Spinal cord (tissue), 10 donors: ENCODE measurements around the gene CDS2. TPM values are rescaled to one million over a fixed set of nuclear protein-coding genes. Genes with fewer than 3 reads are reported as not detected.
"Not testable (repeated sequence)": the region's sequence is repeated elsewhere in the genome, so short reads cannot be mapped to it uniquely, and the experiment has no call there.

Experiments used
- DNase-seq, 6 donors: peaks; one replicate each; pipeline versions ENCODE4 v3.0.0 to v3.0.0-alpha.2; 2013 to 2015; ENCODE audit warnings: low spot score in 6 of 6, low read depth in 4 of 6
- H3K27ac ChIP-seq: one replicate; pipeline ENCODE4 v1.5.1; 2013; ENCODE audit warnings: low read depth, low read length, control low read depth
- H3K27me3 ChIP-seq: one replicate; pipeline ENCODE4 v1.6.1; 2013; ENCODE audit warnings: low read length; ENCODE audit not compliant: control insufficient read depth, insufficient read depth
- H3K36me3 ChIP-seq: one replicate; pipeline ENCODE4 v1.6.1; 2013; ENCODE audit warnings: low read length; ENCODE audit not compliant: control insufficient read depth, insufficient read depth
- H3K4me1 ChIP-seq: one replicate; pipeline ENCODE4 v1.6.1; 2013; ENCODE audit warnings: low read length; ENCODE audit not compliant: control insufficient read depth, insufficient read depth
- H3K4me3 ChIP-seq: one replicate; pipeline ENCODE4 v1.5.1; 2013; ENCODE audit warnings: low read depth, low read length, control low read depth
- H3K9me3 ChIP-seq: one replicate; pipeline ENCODE4 v1.6.1; 2013; ENCODE audit warnings: low read length; ENCODE audit not compliant: control insufficient read depth, insufficient read depth
- WGBS: methylation state at CpG from one replicate; pipeline ENCODE4 v1.1.5; 2013; ENCODE audit warnings: missing lambda C conversion rate; ENCODE audit not compliant: insufficient coverage; 5-methylcytosine and 5-hydroxymethylcytosine counted together
- polyA plus RNA-seq, 2 donors: library from polyadenylated mRNA; unstranded; fragments of 120-200 nt; gene quantifications; one replicate each; pipeline ENCODE4 v1.2.1, GENCODE V29; 2013; ENCODE audit not compliant: insufficient read length in 2 of 2
- total RNA-seq, 2 donors: library from RNA; depleted of rRNA in 1 of 2; stranded (reverse); fragments of 120-200 nt in 1 of 2; fragments of >200 nt in 1 of 2; gene quantifications; one replicate each; pipeline versions ENCODE4 v1.2.3 to v1.2.4, GENCODE V29; 2013 to 2014
- donor health status: healthy.

Gene CDS2
- total and polyA plus RNA-seq, 4 donors: 38.9 to 103 (median 46.0) TPM

DNA sequence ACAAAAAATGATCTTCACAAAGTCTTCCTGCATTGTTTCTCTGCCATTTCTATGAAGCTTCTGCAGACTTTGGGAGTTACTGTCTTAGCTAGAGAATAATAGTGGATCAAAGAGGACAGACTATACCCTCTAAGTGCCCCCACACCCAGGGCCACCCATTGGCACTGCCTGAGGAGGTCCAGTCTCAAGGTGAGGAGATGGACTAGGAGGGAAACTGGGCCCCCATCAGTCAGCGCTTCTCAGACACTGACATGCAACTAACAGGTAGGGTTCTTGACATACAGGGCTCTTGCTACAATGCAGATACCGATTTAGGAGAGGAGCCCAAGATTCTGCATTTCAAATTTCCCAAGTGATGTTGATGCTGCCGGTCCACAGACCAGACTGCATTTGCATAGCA lies 31.4 kb upstream of the CDS2 start:
- WGBS: 97% methylated on average over 3 of the region's 3 CpGs

DNA sequence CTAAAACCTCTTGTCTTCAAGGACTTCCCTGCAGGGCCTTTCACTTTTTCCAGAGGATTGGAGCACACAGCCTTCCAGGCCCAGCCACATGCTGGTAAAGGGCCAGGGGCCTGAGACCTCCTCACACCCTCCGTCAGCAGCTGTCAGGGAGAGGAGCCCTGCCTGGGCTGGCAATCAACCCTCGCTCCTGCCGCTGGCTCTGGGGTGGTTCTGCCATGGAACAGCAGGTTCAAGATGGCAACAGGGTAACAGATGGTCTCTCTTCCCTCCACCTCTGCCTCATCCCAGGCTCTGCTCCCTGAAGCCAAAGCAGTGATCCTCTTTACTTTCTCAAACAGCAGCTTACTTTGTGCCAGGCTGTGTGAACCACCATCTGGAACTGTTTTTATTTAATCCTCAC lies 30.9 kb upstream of the CDS2 start:
- DNase-seq: no peak
- Histone ChIP-seq H3K27me3 (no peaks in the 10 kb centered on the region), H3K4me3 (no peak overlapping the region), H3K4me1 (no peaks in the 10 kb centered on the region), H3K9me3 (no peaks in the 10 kb centered on the region), H3K36me3 (peaks cover 24% of the 10 kb centered on the region), H3K27ac (no peak overlapping the region)
- 95% methylated on average over 3 of the region's 3 CpGs for WGBS

More for the DNA sequence above, 31.4 kb upstream of the CDS2 start:
- Histone ChIP-seq H3K27ac (no peak overlapping the region), H3K36me3 (peaks cover 24% of the 10 kb centered on the region), H3K4me1 (no peaks in the 10 kb centered on the region), H3K27me3 (no peaks in the 10 kb centered on the region), H3K9me3 (no peaks in the 10 kb centered on the region), H3K4me3 (no peak overlapping the region)
- DNase-seq: no peak

- Histone ChIP-seq H3K27ac (no peak overlapping the region), H3K27me3 (no peaks in the 10 kb centered on the region), H3K4me1 (no peaks in the 10 kb centered on the region), H3K9me3 (no peaks in the 10 kb centered on the region), H3K36me3 (peaks cover 21% of the 10 kb centered on the region), H3K4me3 (no peak overlapping the region)
- WGBS: no CpG with 5 or more reads among the region's 2 CpGs
- DNase-seq: no peak
These were observed 30.3 kb upstream of the CDS2 start for GRCh38 chr20:5096463-5096862.

GRCh38 chr20:5099009-5099408 lies 27.8 kb upstream of the CDS2 start:
- not testable (repeated sequence) for H3K4me1 ChIP-seq, H3K9me3 ChIP-seq, H3K27me3 ChIP-seq, DNase-seq, H3K27ac ChIP-seq, H3K4me3 ChIP-seq
- H3K36me3 ChIP-seq: peaks cover 21% of the 10 kb centered on the region
- whole genome bisulfite sequencing: 92% methylated on average over 1 of the region's 1 CpG

GRCh38 chr20:5099909-5100308 lies 26.9 kb upstream of the CDS2 start:
- H3K27ac ChIP-seq, DNase-seq, H3K4me1 ChIP-seq, H3K9me3 ChIP-seq, H3K4me3 ChIP-seq, H3K27me3 ChIP-seq: not testable (repeated sequence)
- no CpG with 5 or more reads among the region's 3 CpGs for WGBS
- H3K36me3 ChIP-seq: peaks cover 28% of the 10 kb centered on the region

- H3K9me3 ChIP-seq: no peaks in the 10 kb centered on the region
- peaks cover 36% of the 10 kb centered on the region for H3K36me3 ChIP-seq
- H3K4me1 ChIP-seq: no peaks in the 10 kb centered on the region
- no peaks in the 10 kb centered on the region for H3K27me3 ChIP-seq
- WGBS: 33% methylated on average over 4 of the region's 9 CpGs
- H3K4me3 ChIP-seq: no peak overlapping the region
- no peak overlapping the region for H3K27ac ChIP-seq
- peak; percentile 35 to 91 (median 59) for DNase-seq
These were observed 26.0 kb upstream of the CDS2 start for GRCh38 chr20:5100684-5101347.

GRCh38 chr20:5104479-5104878 lies 22.3 kb upstream of the CDS2 start:
- no peak for DNase-seq
- H3K4me3 ChIP-seq: no peak overlapping the region
- H3K27me3 ChIP-seq: no peaks in the 10 kb centered on the region
- no peaks in the 10 kb centered on the region for H3K4me1 ChIP-seq
- H3K27ac ChIP-seq: no peak overlapping the region
- peaks cover 43% of the 10 kb centered on the region for H3K36me3 ChIP-seq
- no peaks in the 10 kb centered on the region for H3K9me3 ChIP-seq
- WGBS: no CpG with 5 or more reads among the region's 2 CpGs

DNA sequence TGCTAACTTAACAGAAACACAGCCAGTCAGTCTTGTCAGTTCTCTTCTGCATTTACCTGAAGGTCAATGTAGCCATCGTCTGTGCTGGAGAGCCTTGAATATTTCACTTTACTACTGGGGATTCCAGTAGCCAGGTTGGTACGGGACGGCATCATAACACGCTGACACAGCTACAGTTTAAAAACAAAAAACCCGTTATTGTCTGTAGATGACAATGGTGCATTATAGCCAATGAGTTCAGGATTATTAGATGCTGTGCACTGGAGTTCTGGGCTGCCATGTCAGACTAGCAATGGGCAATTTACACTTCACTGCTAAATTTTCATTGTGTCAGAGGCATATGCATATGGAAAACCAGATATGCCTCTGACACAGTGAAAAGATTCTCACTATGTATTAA lies 17.5 kb upstream of the CDS2 start:
- no peaks in the 10 kb centered on the region for H3K9me3 ChIP-seq
- no peaks in the 10 kb centered on the region for H3K27me3 ChIP-seq
- no peak overlapping the region for H3K4me3 ChIP-seq
- 89% methylated on average over 2 of the region's 5 CpGs for WGBS
- H3K4me1 ChIP-seq: peaks cover 10% of the 10 kb centered on the region
- H3K36me3 ChIP-seq: peaks cover 49% of the 10 kb centered on the region
- H3K27ac ChIP-seq: no peak overlapping the region
- no peak for DNase-seq

DNA sequence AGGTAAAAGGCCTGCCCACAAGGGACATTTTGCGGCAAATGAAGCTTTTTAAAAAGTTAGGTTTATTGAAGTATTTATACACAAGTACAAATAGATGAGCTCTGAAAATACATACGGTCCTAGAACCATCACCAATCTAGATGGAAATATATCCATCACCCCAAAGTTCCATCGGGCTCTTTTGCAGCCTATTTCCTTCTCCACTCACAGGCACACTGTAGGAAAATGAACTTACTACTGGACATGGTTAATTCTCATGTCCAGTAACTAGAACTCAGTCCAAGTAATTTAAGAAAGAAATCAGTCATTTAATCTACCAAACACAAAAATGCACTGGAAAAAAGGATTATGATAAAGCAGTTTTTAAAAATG lies 13.2 kb upstream of the CDS2 start:
- H3K36me3 ChIP-seq: peaks cover 19% of the 10 kb centered on the region
- no peaks in the 10 kb centered on the region for H3K27me3 ChIP-seq
- peaks cover 14% of the 10 kb centered on the region for H3K4me1 ChIP-seq
- H3K9me3 ChIP-seq: no peaks in the 10 kb centered on the region
- H3K27ac ChIP-seq: peak overlapping the region; percentile 87
- WGBS: no CpG with 5 or more reads among the region's 3 CpGs
- DNase-seq: no peak
- peak overlapping the region; percentile 71 for H3K4me3 ChIP-seq

DNA sequence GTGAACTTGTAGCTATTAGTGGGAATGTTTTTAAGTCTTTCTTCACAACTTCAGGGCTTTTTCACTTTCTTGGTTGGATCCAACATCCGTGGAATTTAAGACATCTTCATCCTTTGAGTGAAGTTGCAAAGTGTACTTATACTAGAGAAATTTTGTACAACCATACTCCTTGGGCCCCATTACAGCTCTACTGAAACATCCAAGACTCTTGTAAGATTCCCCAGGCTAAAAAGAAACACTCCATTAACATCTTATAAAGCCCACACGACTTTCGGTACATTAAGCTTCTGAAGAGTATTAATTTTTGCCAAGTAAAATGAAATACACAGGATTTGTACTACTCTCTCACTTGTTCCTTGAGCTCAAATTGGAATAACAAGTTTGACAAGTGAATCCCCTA lies 12.4 kb upstream of the CDS2 start:
- Histone ChIP-seq H3K4me3 (no peak overlapping the region), H3K9me3 (no peaks in the 10 kb centered on the region), H3K4me1 (peaks cover 20% of the 10 kb centered on the region), H3K27me3 (no peaks in the 10 kb centered on the region), H3K27ac (no peak overlapping the region), H3K36me3 (peaks cover 19% of the 10 kb centered on the region)
- WGBS: no CpG with 5 or more reads among the region's 3 CpGs
- no peak for DNase-seq
